Neural crest cell (in vitro differentiated cells): ENCODE measurements around the gene MAPT. TPM values are rescaled to one million over a fixed set of nuclear protein-coding genes. Genes with fewer than 3 reads are reported as not detected.

Experiments
- DNase-seq: peaks from one replicate; pipeline ENCODE4 v3.0.0; 2021; ENCODE audit warnings: low read depth, mixed read lengths, low spot score
- H3K27ac Mint-ChIP-seq: one replicate; pipeline ENCODE4 v1.8.0; 2021; ENCODE audit warnings: mild to moderate bottlenecking, mixed read lengths; ENCODE audit not compliant: unreplicated experiment
- H3K27me3 Mint-ChIP-seq: 2 replicates; pipeline ENCODE4 v1.8.0; 2021; ENCODE audit warnings: low read depth, mild to moderate bottlenecking, mixed read lengths
- H3K36me3 Mint-ChIP-seq: 2 replicates; pipeline ENCODE4 v1.8.0; 2021; ENCODE audit warnings: low read depth, mild to moderate bottlenecking, mixed read lengths
- H3K4me1 Mint-ChIP-seq: 2 replicates; pipeline ENCODE4 v1.8.0; 2021; ENCODE audit warnings: mixed read lengths
- H3K4me3 Mint-ChIP-seq: one replicate; pipeline ENCODE4 v1.8.0; 2021; ENCODE audit warnings: mild to moderate bottlenecking, mixed read lengths
- H3K9me3 Mint-ChIP-seq: 2 replicates; pipeline ENCODE4 v1.8.0; 2021; ENCODE audit warnings: mixed read lengths
- total RNA-seq: library from RNA; stranded (reverse); gene quantifications from 2 replicates; pipeline ENCODE4 v1.2.1, GENCODE V29; 2021
- TF ChIP-seq, protein P1 (sequence below): fragments of 200-600 bp; sonication (generic); conservative IDR thresholded peaks from 2 replicates; pipeline ENCODE4 v1.5.0; 2021; ENCODE audit warnings: antibody characterized with exemption, mild to moderate bottlenecking

The MAPT gene
- total RNA-seq, 1 donor from 2014 or later = 9.5 TPM

DNA sequence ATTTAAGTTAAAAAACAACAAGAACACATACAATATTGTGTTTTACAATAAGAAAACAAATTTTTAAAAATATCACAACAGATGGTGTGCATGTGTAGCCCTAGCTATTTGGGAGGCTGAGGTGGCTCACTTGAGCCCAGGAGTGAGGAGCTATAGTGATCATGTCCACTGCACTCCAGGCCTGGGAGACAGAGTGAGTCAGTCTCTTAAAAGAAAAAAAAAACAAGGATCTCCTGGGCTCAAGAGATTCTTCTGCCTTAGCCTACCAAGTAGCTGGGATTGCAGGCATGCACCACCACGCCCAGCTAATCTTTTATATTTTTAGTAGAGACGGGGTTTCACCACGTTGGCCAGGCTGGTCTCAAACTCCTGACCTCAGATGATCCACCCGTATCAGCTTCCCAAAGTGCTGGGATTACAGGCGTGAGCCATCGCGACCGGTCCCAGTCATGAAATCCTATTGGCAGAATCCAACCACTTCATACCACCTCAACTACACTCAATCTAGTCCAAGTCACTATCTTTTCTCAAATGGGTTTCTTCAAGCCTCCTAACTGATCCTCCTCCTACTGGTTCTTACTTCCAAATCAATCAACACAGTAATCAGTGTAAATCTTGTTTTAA, 159.7 kb downstream of the MAPT start:
- H3K4me3 Mint-ChIP-seq = no peak overlapping the region
- H3K9me3 Mint-ChIP-seq = no peaks in the 10 kb centered on the region
- H3K4me1 Mint-ChIP-seq = peaks cover 6% of the 10 kb centered on the region

DNA sequence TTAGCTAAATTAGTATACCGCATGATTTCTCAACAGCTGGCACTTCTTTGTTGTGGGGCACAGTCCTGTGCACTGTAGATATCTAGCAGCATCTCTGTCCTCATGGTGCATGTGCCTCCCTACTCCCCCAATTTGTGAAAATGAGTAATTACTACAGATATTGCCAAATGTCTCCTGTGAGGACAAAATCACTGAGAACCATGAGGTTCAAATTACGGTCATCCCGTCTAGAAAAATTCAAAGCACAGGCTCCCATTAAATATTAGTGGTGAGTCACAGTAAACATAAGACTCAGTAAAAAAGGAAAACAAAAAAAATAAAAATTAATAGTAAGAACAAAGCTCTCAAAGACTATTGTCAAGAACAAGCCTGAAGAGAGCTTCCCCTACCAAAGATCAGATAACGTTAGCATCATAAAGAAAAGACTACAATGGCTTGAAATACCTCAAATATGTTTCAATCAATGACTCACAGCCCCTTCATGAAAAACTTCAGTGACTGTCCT, 162.5 kb downstream of the MAPT start:
- H3K27ac Mint-ChIP-seq = no peak overlapping the region
- H3K4me3 Mint-ChIP-seq = no peak overlapping the region
- TF ChIP-seq, protein P1, sequence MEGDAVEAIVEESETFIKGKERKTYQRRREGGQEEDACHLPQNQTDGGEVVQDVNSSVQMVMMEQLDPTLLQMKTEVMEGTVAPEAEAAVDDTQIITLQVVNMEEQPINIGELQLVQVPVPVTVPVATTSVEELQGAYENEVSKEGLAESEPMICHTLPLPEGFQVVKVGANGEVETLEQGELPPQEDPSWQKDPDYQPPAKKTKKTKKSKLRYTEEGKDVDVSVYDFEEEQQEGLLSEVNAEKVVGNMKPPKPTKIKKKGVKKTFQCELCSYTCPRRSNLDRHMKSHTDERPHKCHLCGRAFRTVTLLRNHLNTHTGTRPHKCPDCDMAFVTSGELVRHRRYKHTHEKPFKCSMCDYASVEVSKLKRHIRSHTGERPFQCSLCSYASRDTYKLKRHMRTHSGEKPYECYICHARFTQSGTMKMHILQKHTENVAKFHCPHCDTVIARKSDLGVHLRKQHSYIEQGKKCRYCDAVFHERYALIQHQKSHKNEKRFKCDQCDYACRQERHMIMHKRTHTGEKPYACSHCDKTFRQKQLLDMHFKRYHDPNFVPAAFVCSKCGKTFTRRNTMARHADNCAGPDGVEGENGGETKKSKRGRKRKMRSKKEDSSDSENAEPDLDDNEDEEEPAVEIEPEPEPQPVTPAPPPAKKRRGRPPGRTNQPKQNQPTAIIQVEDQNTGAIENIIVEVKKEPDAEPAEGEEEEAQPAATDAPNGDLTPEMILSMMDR = no peak
- H3K4me1 Mint-ChIP-seq = peaks cover 4% of the 10 kb centered on the region
- H3K9me3 Mint-ChIP-seq = no peaks in the 10 kb centered on the region
- H3K36me3 Mint-ChIP-seq = peaks cover 17% of the 10 kb centered on the region
- H3K27me3 Mint-ChIP-seq = no peaks in the 10 kb centered on the region
- no peak for DNase-seq

More for the DNA sequence above, 159.7 kb downstream of the MAPT start:
- Mint-ChIP-seq H3K27me3 (no peaks in the 10 kb centered on the region), H3K27ac (no peak overlapping the region), H3K36me3 (peaks cover 20% of the 10 kb centered on the region)
- TF ChIP-seq, protein P1 = no peak
- DNase-seq = no peak

DNA sequence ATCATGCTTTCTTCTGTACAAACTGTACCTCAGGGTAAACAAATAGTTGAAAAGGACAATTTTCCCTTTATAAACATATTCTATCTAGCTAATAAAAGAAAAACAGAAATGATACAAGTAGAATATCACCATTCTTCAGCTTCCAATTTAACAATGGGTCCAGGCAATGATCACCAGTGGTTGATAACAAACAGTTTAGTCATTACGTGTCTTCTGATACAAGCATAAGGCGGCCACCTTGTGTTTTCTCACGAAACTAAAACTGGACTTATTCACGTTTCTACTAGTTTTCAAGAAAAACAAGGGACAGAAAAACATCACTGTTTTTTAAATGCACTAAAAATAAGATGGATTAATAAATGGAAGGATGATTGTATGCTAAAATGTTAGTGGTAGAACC, 163.0 kb downstream of the MAPT start:
- Mint-ChIP-seq H3K4me1 (peaks cover 3% of the 10 kb centered on the region), H3K36me3 (peaks cover 13% of the 10 kb centered on the region), H3K27me3 (no peaks in the 10 kb centered on the region), H3K4me3 (no peak overlapping the region), H3K9me3 (no peaks in the 10 kb centered on the region), H3K27ac (no peak overlapping the region)
- no peak for DNase-seq
- TF ChIP-seq, protein P1 = no peak

DNA sequence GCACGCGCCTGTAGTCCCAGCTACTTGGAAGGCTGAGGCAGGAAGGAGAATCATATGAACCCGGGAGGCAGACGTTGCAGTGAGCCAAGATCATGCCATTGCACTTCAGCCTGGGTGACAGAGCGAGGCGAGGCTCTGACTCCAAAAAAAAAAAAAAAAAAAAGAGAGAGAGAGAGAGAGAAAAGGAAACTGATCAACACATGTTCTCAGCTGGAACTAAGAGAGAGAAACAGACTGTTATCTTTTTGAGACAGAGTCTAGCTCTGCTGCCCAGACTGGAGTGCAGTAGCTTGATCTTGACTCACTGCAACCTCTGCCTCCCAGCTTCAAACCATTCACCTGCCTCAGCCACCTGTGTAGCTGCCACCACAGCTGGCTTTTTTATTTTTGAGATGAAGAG, 165.1 kb downstream of the MAPT start:
- TF ChIP-seq, protein P1 = no peak
- no peak for DNase-seq
- Mint-ChIP-seq H3K27me3 (no peaks in the 10 kb centered on the region), H3K4me1 (peaks cover 3% of the 10 kb centered on the region), H3K4me3 (peak overlapping the region; percentile 22), H3K27ac (no peak overlapping the region), H3K36me3 (peaks cover 7% of the 10 kb centered on the region), H3K9me3 (no peaks in the 10 kb centered on the region)

DNA sequence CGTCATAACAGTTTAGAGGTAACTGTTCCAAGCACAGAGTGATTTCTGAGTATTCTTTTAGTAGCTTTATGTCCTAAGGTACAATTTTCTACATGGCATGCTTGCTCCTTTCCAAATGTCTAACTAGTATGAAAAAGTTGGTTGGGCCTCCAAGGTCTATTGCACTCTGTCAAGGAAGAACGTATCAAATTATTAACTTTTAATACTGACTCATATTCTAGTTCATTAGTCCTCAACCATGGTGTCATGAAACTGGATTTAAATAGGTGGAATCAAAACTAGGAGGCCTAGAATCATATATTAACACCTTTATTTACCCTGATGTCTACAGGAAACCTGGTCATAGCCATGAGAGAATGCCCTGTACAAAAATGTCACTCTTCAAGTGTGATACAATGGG, 166.1 kb downstream of the MAPT start:
- H3K27ac Mint-ChIP-seq = no peak overlapping the region
- H3K4me1 Mint-ChIP-seq = peaks cover 3% of the 10 kb centered on the region
- H3K27me3 Mint-ChIP-seq = no peaks in the 10 kb centered on the region

More for the DNA sequence above, 166.1 kb downstream of the MAPT start:
- DNase-seq = no peak
- Mint-ChIP-seq H3K36me3 (peaks cover 9% of the 10 kb centered on the region), H3K4me3 (no peak overlapping the region), H3K9me3 (no peaks in the 10 kb centered on the region)
- TF ChIP-seq, protein P1 = no peak
